GM12872 (cell line): Measurements from ENCODE around the gene TXNRD3.

Experiments
- CTCF ChIP-seq: IDR thresholded peaks from 3 replicates; pipeline ENCODE4 v1.5.1; 2011; ENCODE audit warnings: low read depth, mild to moderate bottlenecking, low read length, moderate library complexity; ENCODE audit not compliant: insufficient read depth

The TXNRD3 gene

GRCh38 chr3:126558336-126559071 is 96.4 kb downstream of the TXNRD3 start, which contains the start of gene C3orf22:
Gene C3orf22, minus strand, starts transcription at chr3:126558932. Its CDS starts 5,542 bp downstream, at chr3:126553390.
- TF ChIP-seq CTCF: no peak

- no peak for TF ChIP-seq CTCF
Observed at GRCh38 chr3:126557761-126558160, 97.2 kb downstream of the TXNRD3 start.

- TF ChIP-seq CTCF: no peak
Observed at GRCh38 chr3:126557415-126557745, 97.5 kb downstream of the TXNRD3 start.
